T-helper 1 cell treated with Interleukin-12 subunit alpha and Interleukin-12 subunit beta and Interleukin-4 antibody, amounts not matched to agents 30 ng/mL and 1 ng/mL, for 36 hours (primary cell): ENCODE measurements around the gene RFTN2. TPM values are rescaled to one million over a fixed set of nuclear protein-coding genes. Genes with fewer than 3 reads are reported as not detected.

Experiments used
- intact Hi-C: fragments of 100-400 bp; cut with micrococcal nuclease; formaldehyde crosslinking; loops from one replicate; pipeline ENCODE4 v1.15.1; 2024
- total RNA-seq: library from RNA; stranded (reverse); gene quantifications from 2 replicates; pipeline ENCODE4 v1.2.3, GENCODE V29; 2022

The RFTN2 gene
- total RNA-seq, 1 donor from 2014 or later: not detected

GRCh38 chr2:197548582-197548981 lies 126.8 kb downstream of the RFTN2 start:
- intact Hi-C loops: no loop called here

GRCh38 chr2:197547163-197547900 lies 128.1 kb downstream of the RFTN2 start:
- intact Hi-C loops: no loop called here

GRCh38 chr2:197543206-197543605 lies 132.2 kb downstream of the RFTN2 start:
- intact Hi-C loops: no loop called here

GRCh38 chr2:197539734-197540133 lies 135.7 kb downstream of the RFTN2 start:
- intact Hi-C loops: no loop called here

- intact Hi-C loops: no loop called here
These were observed 137.0 kb downstream of the RFTN2 start for GRCh38 chr2:197538412-197538811.

Other genes with a start within 250 kb of the RFTN2 start
- gene SF3B1, start 240.6 kb downstream of the RFTN2 start, total RNA-seq: 314 and 324 TPM in 2 replicates
- gene COQ10B, start 222.0 kb downstream of the RFTN2 start, total RNA-seq: 30.4 and 31.6 TPM in 2 replicates
- gene HSPD1, start 175.7 kb downstream of the RFTN2 start, total RNA-seq: 269 and 273 TPM in 2 replicates
- 110 and 115 TPM in 2 replicates for gene HSPE1, start 175.2 kb downstream of the RFTN2 start, total RNA-seq
- 24.0 and 25.8 TPM in 2 replicates for gene MOB4, start 159.5 kb downstream of the RFTN2 start, total RNA-seq
- gene MARS2, start 29.8 kb upstream of the RFTN2 start, total RNA-seq: 12.8 and 14.7 TPM in 2 replicates
- gene BOLL, start 109.7 kb upstream of the RFTN2 start, total RNA-seq: not detected in 2 replicates
- gene PLCL1, start 129.0 kb upstream of the RFTN2 start, total RNA-seq: 2.5 and 2.7 TPM in 2 replicates